HepG2 (cell line): ENCODE results near the gene PEX10. TPM values are rescaled to one million over a fixed set of nuclear protein-coding genes. Genes with fewer than 3 reads are reported as not detected.
A peak's percentile ranks its signal among the peaks of the same experiment; 100 is the strongest.

ENCODE experiments used
- ARNT2 ChIP-seq: sonication (generic); formaldehyde crosslinking; IDR thresholded peaks from 2 replicates; pipeline ENCODE4 v1.8.0; 2022; ENCODE audit warnings: mild to moderate bottlenecking, low read depth, missing genetic modification reagents, moderate library complexity
- CTCF ChIP-seq: sonication (generic); formaldehyde crosslinking; IDR thresholded peaks from 2 replicates; pipeline ENCODE4 v1.5.0; 2020; ENCODE audit warnings: mild to moderate bottlenecking, missing genetic modification reagents, moderate library complexity
- HNRNPL ChIP-seq: fragments of 200-400 bp; formaldehyde crosslinking; IDR thresholded peaks from 2 replicates; pipeline ENCODE4 v1.6.1; 2017; ENCODE audit warnings: mild to moderate bottlenecking, low read depth, low read length
- MTA1 ChIP-seq: sonication (generic); formaldehyde crosslinking; IDR thresholded peaks from 2 replicates; pipeline ENCODE4 v1.4.0; 2020; ENCODE audit warnings: missing genetic modification reagents, mild to moderate bottlenecking, borderline replicate concordance
- NR1H2 ChIP-seq: sonication (generic); formaldehyde crosslinking; IDR thresholded peaks from 2 replicates; pipeline ENCODE4 v1.8.1; 2022; ENCODE audit warnings: low read depth, missing genetic modification reagents, borderline replicate concordance
- NR2F1 ChIP-seq, 2 experiments: fragments of 450-650 bp in 1 of 2; formaldehyde crosslinking in 1 of 2; IDR thresholded peaks; 2 replicates each; pipeline versions ENCODE4 v1.5.0 to v1.6.1; 2016 to 2020; ENCODE audit warnings: mild to moderate bottlenecking in 1 of 2, missing compliant biosample characterization in 1 of 2, missing genetic modification reagents in 1 of 2, moderate library complexity in 1 of 2
- TBX3 ChIP-seq: fragments of 450-650 bp; IDR thresholded peaks from 2 replicates; pipeline ENCODE4 v1.6.1; 2017; ENCODE audit warnings: antibody characterized with exemption, mild to moderate bottlenecking, inconsistent platforms, borderline replicate concordance
- THAP8 ChIP-seq: sonication (generic); formaldehyde crosslinking; IDR thresholded peaks from 2 replicates; pipeline ENCODE4 v1.5.1; 2020; ENCODE audit warnings: missing genetic modification reagents, mild to moderate bottlenecking, borderline replicate concordance
- ZNF142 ChIP-seq: sonication (generic); formaldehyde crosslinking; IDR thresholded peaks from 2 replicates; pipeline ENCODE4 v1.4.0; 2020; ENCODE audit warnings: missing genetic modification reagents
- ZNF280B ChIP-seq: sonication (generic); formaldehyde crosslinking; IDR thresholded peaks from 2 replicates; pipeline ENCODE4 v1.5.0; 2020; ENCODE audit warnings: missing genetic modification reagents, mild to moderate bottlenecking, borderline replicate concordance
- polyA plus RNA-seq, 8 experiments: library from polyadenylated mRNA; depleted of rRNA in 3 of 8; stranded (reverse) in 7 of 8; unstranded in 1 of 8; fragments of >200 nt; fragmentation: Illumina TruSeq in 4 of 8; extraction: Trizol in 4 of 8; gene quantifications; 2 replicates each; pipeline versions ENCODE4 v1.2.1 to v1.2.3, GENCODE V29; 2011 to 2016; ENCODE audit warnings: low read depth in 4 of 8, missing spikeins in 1 of 8, mixed read lengths in 1 of 8; ENCODE audit not compliant: insufficient read depth in 1 of 8
- total RNA-seq, 5 experiments: library from RNA; depleted of rRNA; stranded (reverse); fragments of >200 nt; fragmentation: Illumina TruSeq; extraction: Trizol; gene quantifications; 2 replicates each; pipeline ENCODE4 v1.2.3, GENCODE V29; 2016; ENCODE audit warnings: low read depth in 1 of 5

Gene PEX10
- total and polyA plus RNA-seq, 2 of the 13 experiments (the other 11 are each of a cell fraction or from before 2014, with no cell fraction given): 16.1 to 39.6 TPM

- no peak for TF ChIP-seq ZNF142
- TF ChIP-seq ZNF280B (CRISPR knock-in tag): peak; percentile 40; the same call in 1 of the 2 replicates
- no peak for TF ChIP-seq MTA1 (CRISPR knock-in tag)
- no peak for TF ChIP-seq TBX3
- peak; percentile 56 for TF ChIP-seq CTCF (CRISPR knock-in tag)
- TF ChIP-seq NR2F1 (CRISPR knock-in tag; IDR thresholded peaks at IDR 0.05): no peak
- TF ChIP-seq THAP8 (CRISPR knock-in tag): no peak
- TF ChIP-seq HNRNPL: no peak
- no peak for TF ChIP-seq NR1H2
- TF ChIP-seq ARNT2 (CRISPR knock-in tag): no peak
These were observed 17.6 kb upstream of the PEX10 start (continued) for GRCh38 chr1:2429780-2430591.
